PFSK-1 (cell line): ENCODE measurements around the gene DENND2A.

Experiments
- POLR2AphosphoS5 ChIP-seq: IDR thresholded peaks from 2 replicates; pipeline ENCODE4 v1.6.1; 2012; ENCODE audit warnings: low read depth, mild to moderate bottlenecking, control low read depth, low read length, moderate library complexity
- SIN3A ChIP-seq: IDR thresholded peaks from 2 replicates; pipeline ENCODE4 v1.6.1; 2012; ENCODE audit warnings: mild to moderate bottlenecking, low read length, moderate library complexity, borderline replicate concordance; ENCODE audit not compliant: insufficient read depth
- TAF1 ChIP-seq: IDR thresholded peaks from 2 replicates; pipeline ENCODE4 v1.6.1; 2012; ENCODE audit warnings: low read length, control low read depth, borderline replicate concordance; ENCODE audit not compliant: insufficient read depth
- TF ChIP-seq, protein P1 (sequence below), 2 experiments: IDR thresholded peaks; 2 replicates each; pipeline versions ENCODE4 v1.6.1 to v1.8.0; 2011 to 2012; ENCODE audit warnings: low read depth in 2 of 2, low read length in 2 of 2, control low read depth in 1 of 2, inconsistent platforms in 1 of 2, mild to moderate bottlenecking in 1 of 2, moderate library complexity in 1 of 2; ENCODE audit not compliant: insufficient read depth in 1 of 2

DNA sequence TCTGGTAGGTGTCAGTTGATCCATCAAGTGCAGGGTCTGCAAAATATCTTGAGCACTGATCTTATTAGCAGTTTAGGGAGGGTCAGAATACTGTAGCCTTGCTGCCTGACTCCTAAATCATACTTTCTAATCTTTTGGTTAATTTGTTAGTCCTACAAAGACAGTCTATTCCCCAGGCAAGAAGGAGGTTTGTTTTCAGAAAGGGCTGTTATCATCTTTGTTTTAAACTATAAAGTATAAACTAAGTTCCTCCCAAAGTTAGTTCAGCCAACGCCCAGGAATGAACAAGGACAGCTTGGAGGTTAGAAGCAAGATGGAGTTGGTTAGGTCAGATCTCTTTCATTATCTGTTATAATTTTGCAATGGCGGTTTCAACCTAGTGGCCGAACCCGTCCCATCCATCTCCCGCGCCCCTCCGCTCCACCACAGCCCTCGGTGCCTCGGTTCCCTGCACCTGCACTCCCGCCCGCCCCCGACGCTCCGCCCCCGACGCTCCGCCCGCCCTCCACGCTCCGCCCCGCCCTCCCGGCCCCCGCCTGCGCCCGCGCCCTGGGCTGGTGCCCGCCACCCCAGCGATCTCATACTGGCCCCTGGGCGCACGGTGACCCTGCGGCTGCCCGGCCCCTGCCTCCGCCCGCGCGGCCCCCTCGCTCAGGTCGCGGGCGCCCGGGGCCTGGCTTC, 31.9 kb upstream of the DENND2A start, which contains the start of gene ADCK2:
- TF ChIP-seq POLR2AphosphoS5 (no peak), TAF1 (no peak), SIN3A (no peak)
- TF ChIP-seq, protein P1, sequence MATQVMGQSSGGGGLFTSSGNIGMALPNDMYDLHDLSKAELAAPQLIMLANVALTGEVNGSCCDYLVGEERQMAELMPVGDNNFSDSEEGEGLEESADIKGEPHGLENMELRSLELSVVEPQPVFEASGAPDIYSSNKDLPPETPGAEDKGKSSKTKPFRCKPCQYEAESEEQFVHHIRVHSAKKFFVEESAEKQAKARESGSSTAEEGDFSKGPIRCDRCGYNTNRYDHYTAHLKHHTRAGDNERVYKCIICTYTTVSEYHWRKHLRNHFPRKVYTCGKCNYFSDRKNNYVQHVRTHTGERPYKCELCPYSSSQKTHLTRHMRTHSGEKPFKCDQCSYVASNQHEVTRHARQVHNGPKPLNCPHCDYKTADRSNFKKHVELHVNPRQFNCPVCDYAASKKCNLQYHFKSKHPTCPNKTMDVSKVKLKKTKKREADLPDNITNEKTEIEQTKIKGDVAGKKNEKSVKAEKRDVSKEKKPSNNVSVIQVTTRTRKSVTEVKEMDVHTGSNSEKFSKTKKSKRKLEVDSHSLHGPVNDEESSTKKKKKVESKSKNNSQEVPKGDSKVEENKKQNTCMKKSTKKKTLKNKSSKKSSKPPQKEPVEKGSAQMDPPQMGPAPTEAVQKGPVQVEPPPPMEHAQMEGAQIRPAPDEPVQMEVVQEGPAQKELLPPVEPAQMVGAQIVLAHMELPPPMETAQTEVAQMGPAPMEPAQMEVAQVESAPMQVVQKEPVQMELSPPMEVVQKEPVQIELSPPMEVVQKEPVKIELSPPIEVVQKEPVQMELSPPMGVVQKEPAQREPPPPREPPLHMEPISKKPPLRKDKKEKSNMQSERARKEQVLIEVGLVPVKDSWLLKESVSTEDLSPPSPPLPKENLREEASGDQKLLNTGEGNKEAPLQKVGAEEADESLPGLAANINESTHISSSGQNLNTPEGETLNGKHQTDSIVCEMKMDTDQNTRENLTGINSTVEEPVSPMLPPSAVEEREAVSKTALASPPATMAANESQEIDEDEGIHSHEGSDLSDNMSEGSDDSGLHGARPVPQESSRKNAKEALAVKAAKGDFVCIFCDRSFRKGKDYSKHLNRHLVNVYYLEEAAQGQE (IDR thresholded peaks at IDR 0.05; ENCODE audit: insufficient read depth in 1 of 2, low read depth in 2 of 2, low read length in 2 of 2): no peak
